NCI-H524 treated with DMSO at 0.1 percent for 48 hours (cell line): ENCODE data around the gene SLC8B1.

Source experiments
- DNase-seq: peaks from one replicate; lab custom pipeline; 2025; lab: John Stamatoyannopoulos, UW

SLC8B1 gene

DNA sequence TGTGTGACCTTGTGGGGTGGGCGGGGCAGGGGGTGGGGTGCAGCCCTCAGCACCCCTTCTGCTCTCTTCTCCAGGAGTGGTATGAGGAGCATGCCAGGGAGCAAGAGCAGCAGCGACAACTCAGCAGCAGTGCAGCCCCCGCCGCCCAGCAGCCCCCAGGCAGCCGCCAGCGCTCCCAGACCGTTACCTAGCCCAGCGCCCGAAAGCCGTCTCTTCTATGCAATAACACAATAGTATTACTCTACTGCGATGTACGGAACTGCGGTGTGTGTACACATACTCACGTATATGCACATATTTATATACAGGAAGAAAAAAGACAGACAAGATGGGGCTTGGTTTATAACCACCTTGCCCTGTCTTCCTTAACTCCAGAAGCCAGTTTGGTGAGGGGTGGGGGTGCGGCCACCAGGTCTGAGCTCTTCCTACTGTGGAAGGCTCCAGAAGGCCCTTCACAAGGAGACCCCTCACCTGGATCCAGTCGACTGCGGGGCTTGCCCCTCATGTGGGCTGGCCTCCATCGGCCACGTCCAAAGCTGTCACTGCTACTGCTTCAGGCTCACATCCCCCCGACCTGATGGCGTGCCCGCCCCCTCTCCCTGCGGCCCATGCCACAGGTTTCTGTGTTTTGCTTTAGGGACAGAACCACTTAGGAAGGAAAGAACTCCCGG, 38.9 kb downstream of the SLC8B1 start:
- no peak for DNase-seq

- no peak for DNase-seq
Measured at GRCh38 chr12:113293100-113293499, 41.8 kb downstream of the SLC8B1 start.

DNA sequence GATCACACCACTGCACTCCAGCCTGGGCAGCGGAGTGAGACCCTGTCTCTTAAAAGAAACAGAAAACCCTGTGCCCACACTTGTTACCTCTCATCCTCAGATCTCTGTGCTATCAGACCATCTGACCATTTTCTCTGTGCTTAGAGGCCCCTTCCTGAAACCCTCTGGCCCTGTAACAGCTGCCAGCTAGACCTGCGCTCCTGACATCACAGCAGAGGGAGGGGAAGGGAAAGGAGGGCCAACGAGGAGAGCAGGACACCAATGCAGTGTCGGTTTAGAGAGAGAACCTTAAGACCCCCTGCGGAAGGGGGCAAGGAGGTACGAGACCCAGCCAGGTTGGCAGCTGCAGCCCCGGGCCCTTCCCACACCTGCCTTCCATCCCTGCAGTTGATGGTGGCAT, 42.4 kb downstream of the SLC8B1 start:
- no peak for DNase-seq

DNA sequence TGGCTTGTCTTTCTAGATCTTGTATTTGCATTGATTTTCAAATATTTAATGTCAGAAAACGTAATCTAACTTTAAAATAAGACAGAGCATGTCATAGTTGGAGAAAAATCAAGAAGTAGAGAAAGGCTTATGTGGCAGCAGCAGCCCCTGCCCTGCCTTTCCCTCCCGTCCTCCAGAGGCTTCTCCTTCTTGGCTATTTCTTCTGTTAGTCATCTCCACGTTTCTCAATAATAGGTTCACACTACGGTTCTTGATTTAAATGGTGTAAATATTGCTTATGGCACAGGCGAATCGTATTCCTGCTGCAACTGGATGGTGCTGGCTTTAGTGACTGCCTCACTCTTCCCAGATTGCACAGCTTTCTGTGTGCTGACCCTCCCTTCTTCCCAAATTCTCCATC, 42.8 kb downstream of the SLC8B1 start:
- no peak for DNase-seq

- no peak for DNase-seq
Measured at GRCh38 chr12:113291586-113291985, 43.3 kb downstream of the SLC8B1 start.

GRCh38 chr12:113290506-113290905, 44.4 kb downstream of the SLC8B1 start:
- DNase-seq = no peak

DNA sequence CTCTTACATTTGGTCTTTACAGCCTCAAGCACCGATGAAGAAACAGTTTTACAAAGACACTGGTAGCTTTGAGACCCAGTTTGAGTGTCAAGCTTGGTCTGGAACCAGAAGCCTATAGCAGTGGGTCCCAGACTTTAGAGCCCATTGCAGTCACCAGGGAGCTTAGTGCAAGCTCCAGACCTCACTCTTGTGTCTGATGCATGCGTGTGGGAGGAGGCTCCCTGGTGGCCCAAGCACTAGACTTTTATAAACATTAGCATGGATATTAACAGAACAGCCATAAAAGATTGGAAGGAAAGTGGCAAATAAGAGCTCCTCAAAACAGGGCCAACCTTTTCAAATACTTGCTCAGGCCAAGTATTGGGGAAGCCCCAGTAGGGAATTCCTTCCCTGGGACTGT, 45.5 kb downstream of the SLC8B1 start:
- DNase-seq = no peak

DNA sequence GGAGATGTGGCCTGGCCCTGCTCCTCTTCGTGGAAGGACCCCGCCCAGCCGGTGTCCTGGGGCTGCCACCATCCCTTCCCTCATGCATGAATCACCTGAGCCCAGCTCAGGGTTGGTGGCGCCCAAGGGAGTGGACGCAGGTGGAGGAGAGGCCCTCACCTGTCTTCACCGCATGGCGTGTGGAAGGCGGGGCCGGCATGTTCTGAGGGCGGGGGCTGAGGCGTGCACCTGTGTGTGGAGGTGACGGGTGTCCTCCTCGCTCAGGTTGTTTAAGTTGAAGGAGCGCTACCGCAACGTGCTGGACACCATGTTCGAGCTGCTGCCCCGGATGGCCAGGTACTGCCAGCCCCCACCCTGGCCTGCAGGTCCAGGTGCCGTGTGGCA, 47.0 kb downstream of the SLC8B1 start:
- DNase-seq = no peak

GRCh38 chr12:113287146-113287898, 47.6 kb downstream of the SLC8B1 start:
- DNase-seq = no peak

- DNase-seq = no peak
Measured at GRCh38 chr12:113286712-113287111, 48.2 kb downstream of the SLC8B1 start.

DNA sequence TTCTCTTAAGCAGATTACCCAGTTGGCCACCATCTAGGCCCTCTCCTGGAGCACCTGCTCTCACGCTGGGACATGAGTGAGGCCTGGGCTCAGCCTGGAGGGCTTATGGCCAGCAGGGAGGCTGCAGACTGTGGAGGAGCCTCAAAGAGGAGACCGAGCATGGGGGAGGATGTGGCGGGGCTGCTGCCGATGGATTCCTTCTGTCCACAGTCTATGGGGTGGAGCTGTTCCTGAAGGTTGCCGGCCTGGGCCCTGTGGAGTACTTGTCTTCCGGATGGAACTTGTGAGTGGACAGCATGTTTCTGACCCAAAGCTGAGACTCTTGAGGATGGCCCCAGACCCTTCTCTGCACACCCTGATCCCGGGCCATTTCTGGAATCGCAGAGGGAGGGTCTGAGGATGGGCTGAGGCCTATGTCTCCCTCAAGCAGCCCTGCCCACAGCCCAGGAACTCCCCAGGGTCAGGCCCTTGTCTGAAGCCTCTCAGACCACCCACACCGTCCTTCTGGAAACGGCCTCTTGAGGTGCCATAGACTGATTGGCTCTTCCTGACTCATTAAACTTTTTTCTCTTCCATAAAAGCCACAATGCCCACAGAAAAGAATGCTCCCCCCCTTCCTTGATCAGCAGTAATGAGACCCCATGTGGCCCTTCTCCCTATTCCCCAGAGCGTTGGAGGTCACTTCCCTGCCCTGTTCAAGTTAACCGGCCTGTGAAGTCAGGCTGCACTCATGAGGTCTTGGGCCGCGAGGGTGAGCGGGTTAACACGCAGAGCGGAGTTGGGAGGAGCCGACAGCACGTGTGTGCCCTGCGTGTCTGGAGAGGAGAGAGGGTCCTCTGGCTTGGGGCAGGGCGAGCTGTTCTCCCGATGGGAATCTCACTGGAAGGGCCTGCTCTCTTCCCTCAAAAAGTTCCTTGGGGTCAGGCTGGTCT, 49.0 kb downstream of the SLC8B1 start:
- DNase-seq = no peak

DNA sequence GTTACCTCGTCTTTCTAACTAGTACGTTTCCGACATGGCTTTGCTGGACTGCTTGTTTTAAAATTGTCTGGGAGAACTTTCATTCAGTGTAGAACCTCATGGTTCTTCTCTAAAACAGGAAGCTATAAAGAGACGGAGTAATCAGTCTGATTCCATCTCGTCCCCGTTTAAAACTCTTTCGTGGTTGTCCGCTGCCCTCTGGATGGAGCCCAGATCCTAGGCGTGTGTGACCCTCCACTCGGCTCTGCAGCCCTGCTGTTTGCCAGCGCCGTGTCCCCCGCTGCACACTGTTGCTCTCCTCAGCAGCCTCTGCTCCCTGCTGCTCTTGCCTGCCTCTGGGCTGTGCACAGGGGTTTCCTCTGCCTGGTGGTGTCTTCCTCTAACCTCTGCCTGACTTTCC, 50.2 kb downstream of the SLC8B1 start:
- DNase-seq = no peak

- no peak for DNase-seq
Measured at GRCh38 chr12:113278633-113279032, 56.3 kb downstream of the SLC8B1 start.

- DNase-seq = no peak
Measured at GRCh38 chr12:113278141-113278540, 56.8 kb downstream of the SLC8B1 start.

DNA sequence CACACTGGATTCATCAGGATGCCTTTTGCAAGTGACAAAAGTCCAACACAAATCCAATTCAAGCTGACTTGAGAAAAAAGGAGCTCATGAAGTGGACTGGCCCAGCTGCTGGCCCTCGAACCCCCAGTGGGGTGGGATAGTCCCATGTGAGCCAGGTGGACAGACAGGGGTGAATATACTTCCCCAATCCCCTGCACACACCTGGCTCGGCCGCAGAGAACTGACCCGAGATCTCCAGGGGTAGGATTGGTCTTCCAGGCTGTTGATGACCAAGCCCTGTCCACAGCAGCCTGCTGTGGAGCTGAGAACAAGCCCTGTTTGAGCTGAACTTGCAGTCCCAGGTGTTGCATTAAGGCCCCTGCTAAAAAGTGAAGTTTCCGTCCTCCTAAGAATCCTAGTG, 57.4 kb downstream of the SLC8B1 start:
- no peak for DNase-seq

DNA sequence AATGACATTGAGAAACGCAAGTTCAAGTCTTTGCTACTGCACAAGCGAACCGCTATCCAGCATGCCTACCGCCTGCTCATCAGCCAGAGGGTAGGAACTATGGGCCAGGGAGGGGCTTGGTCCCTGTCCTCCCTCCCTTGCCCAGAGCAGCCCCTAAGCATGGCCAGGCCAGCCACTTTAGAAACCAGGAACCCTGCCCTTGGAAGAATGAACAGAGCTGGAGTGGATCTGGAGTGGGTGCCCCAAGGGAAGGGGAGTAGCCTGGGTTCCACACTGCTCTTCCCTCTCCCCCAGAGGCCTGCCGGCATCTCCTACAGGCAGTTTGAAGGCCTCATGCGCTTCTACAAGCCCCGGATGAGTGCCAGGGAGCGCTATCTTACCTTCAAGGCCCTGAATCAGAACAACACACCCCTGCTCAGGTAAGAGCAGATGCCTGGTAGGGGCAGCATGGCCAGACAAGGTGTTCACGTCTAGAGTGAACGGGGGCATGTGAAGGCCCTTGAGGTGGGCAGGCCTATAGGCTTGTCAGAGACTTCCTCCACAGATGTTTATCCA, 57.9 kb downstream of the SLC8B1 start:
- no peak for DNase-seq

- DNase-seq = no peak
Measured at GRCh38 chr12:113276306-113276705, 58.6 kb downstream of the SLC8B1 start.

DNA sequence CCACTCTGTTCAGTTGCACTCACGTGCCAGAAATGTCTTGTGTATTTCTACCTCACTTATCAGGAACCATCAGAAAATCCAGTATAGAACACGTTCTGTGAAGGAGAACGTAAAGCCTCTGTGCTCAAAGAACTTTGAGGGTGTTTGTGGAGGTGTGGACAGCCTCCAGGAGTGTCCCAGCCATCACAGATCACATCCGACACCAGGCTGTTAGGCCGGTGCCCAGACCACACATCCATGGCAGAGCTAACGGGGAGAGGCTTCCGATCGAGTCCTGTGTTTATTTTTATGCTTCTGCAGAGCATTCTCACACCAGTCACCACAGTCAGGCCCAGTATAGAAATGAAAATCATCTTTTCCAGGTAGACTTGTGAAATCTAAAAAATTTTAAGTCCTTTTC, 60.1 kb downstream of the SLC8B1 start:
- DNase-seq = no peak

GRCh38 chr12:113273053-113273725, 61.7 kb downstream of the SLC8B1 start:
- DNase-seq = no peak

GRCh38 chr12:113271853-113272561, 62.9 kb downstream of the SLC8B1 start:
- DNase-seq = no peak

- DNase-seq = no peak
Measured at GRCh38 chr12:113271466-113271852, 63.5 kb downstream of the SLC8B1 start.
